Sigmoid colon (tissue), 3 donors: ENCODE measurements around the gene IL27RA.

Experiments
- POLR2A ChIP-seq, 2 donors: fragments of 450-650 bp; IDR thresholded peaks; one replicate each; pipeline ENCODE4 v1.6.1; 2016; ENCODE audit warnings: antibody characterized with exemption in 2 of 2, mild to moderate bottlenecking in 2 of 2, moderate library complexity in 2 of 2
- TF ChIP-seq, protein P1 (sequence below), 4 experiments: fragments of 450-650 bp in 3 of 4; fragments of 200-600 bp in 1 of 4; IDR thresholded peaks; one replicate each; pipeline ENCODE4 v1.5.1; 2016 to 2019; ENCODE audit warnings: antibody characterized with exemption in 4 of 4, mild to moderate bottlenecking in 3 of 4, moderate library complexity in 2 of 4

DNA sequence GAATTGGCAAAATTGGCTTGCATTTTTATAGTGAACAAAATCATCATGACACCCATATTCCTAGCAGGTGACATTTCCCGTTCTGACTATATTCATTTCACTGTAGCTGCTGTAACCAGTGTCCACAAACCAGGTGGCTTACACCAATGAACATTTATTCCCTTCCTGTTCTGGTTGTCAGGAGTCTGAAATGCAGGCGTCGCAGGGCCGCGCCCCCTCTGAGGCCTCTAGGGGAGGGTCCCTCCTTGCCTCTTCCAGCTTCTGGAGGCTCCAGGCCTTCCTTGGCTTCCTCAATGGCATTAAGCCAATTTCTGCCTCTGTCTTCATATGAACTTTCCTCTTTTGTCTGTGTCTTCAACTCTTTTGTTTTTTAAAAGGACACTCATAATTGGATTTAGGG, 10.1 kb upstream of the IL27RA start:
- TF ChIP-seq POLR2A (IDR thresholded peaks at IDR 0.05) = no peak
- TF ChIP-seq, protein P1, sequence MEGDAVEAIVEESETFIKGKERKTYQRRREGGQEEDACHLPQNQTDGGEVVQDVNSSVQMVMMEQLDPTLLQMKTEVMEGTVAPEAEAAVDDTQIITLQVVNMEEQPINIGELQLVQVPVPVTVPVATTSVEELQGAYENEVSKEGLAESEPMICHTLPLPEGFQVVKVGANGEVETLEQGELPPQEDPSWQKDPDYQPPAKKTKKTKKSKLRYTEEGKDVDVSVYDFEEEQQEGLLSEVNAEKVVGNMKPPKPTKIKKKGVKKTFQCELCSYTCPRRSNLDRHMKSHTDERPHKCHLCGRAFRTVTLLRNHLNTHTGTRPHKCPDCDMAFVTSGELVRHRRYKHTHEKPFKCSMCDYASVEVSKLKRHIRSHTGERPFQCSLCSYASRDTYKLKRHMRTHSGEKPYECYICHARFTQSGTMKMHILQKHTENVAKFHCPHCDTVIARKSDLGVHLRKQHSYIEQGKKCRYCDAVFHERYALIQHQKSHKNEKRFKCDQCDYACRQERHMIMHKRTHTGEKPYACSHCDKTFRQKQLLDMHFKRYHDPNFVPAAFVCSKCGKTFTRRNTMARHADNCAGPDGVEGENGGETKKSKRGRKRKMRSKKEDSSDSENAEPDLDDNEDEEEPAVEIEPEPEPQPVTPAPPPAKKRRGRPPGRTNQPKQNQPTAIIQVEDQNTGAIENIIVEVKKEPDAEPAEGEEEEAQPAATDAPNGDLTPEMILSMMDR (IDR thresholded peaks at IDR 0.05) = no peak
